HG03025 (cell line): ENCODE data around the gene PPL.

Experiments
- ATAC-seq: cut with Tn5 transposase; IDR thresholded peaks from one replicate; pipeline ENCODE4 v1.9.1; 2021; ENCODE audit warnings: mild to moderate bottlenecking, moderate library complexity; ENCODE audit not compliant: unreplicated experiment, low FRiP score

The PPL gene

GRCh38 chr16:4892361-4893102 lies 44.4 kb downstream of the PPL start:
- no peak for ATAC-seq

GRCh38 chr16:4891886-4892216 lies 45.1 kb downstream of the PPL start:
- no peak for ATAC-seq

GRCh38 chr16:4891097-4891885 lies 45.7 kb downstream of the PPL start:
- ATAC-seq, result no peak

- ATAC-seq, result no peak
These were observed 46.3 kb downstream of the PPL start for GRCh38 chr16:4890686-4891085.

GRCh38 chr16:4890026-4890425 lies 46.9 kb downstream of the PPL start:
- no peak for ATAC-seq

- ATAC-seq, result no peak
These were observed 48.4 kb downstream of the PPL start for GRCh38 chr16:4888428-4889135.

GRCh38 chr16:4886151-4886550 lies 50.8 kb downstream of the PPL start:
- no peak for ATAC-seq

GRCh38 chr16:4884972-4885874 lies 51.7 kb downstream of the PPL start:
- ATAC-seq, result no peak

GRCh38 chr16:4884209-4884608 lies 52.7 kb downstream of the PPL start:
- ATAC-seq, result no peak

GRCh38 chr16:4883501-4883900 lies 53.4 kb downstream of the PPL start:
- ATAC-seq, result no peak

GRCh38 chr16:4882633-4883285 lies 54.2 kb downstream of the PPL start:
- ATAC-seq, result no peak

- ATAC-seq, result no peak
These were observed 54.8 kb downstream of the PPL start for GRCh38 chr16:4882000-4882632.

- no peak for ATAC-seq
These were observed 56.9 kb downstream of the PPL start for GRCh38 chr16:4880006-4880580.

- no peak for ATAC-seq
These were observed 57.9 kb downstream of the PPL start for GRCh38 chr16:4879049-4879448.

- no peak for ATAC-seq
These were observed 59.6 kb downstream of the PPL start for GRCh38 chr16:4877380-4877685.

- no peak for ATAC-seq
These were observed 60.1 kb downstream of the PPL start for GRCh38 chr16:4876646-4877379.

- ATAC-seq, result no peak
These were observed 62.3 kb downstream of the PPL start for GRCh38 chr16:4874666-4875065.

- ATAC-seq, result no peak
These were observed 63.9 kb downstream of the PPL start for GRCh38 chr16:4873091-4873490.

- no peak for ATAC-seq
These were observed 65.9 kb downstream of the PPL start for GRCh38 chr16:4871071-4871470.
